OCI-LY7 (cell line): ENCODE results near the gene IFNGR1.

Experiments
- CTCF ChIP-seq: fragments of 200-600 bp; sonication (generic); conservative IDR thresholded peaks from 2 replicates; pipeline ENCODE4 v1.5.1; 2014; ENCODE audit warnings: mild to moderate bottlenecking, antibody characterized with exemption, low read length, moderate library complexity, mixed read lengths
- EZH2phosphoT487 ChIP-seq: fragments of 200-600 bp; sonication (generic); IDR thresholded peaks from 2 replicates; pipeline ENCODE4 v1.6.1; 2018; ENCODE audit warnings: low read depth, borderline replicate concordance, mild to moderate bottlenecking, mixed run types, antibody characterized with exemption, low read length, moderate library complexity, mixed read lengths

DNA sequence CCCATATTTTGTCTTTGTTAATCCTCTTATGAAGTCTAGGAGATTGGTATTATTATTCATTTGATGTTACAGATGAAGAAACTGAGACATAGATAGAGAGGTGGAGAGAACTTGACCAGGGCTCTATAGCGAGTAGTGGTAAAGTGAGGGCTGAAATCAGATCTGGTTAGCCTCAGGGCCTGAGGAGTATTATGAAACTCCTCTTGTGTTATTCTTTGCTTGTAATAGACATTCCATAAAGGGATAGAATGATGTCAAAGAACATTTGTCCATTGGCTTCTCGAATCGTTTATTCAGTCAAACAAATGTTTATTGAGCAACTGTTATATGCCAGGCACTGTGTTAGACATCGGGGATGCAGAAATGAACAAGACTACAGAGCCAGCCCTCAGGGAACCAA lies 45.7 kb downstream of the IFNGR1 start, which contains the start of gene IL22RA2:
- TF ChIP-seq CTCF, result no peak
- TF ChIP-seq EZH2phosphoT487, result no peak
